Retina (tissue), 1 donor: ENCODE data around the gene PTPRB.

Experiments
- DNase-seq: peaks from one replicate; pipeline ENCODE4 v3.0.0-alpha.2; 2016

Gene PTPRB

GRCh38 chr12:70590549-70591226, 46.5 kb downstream of the PTPRB start:
- no peak for DNase-seq

DNA sequence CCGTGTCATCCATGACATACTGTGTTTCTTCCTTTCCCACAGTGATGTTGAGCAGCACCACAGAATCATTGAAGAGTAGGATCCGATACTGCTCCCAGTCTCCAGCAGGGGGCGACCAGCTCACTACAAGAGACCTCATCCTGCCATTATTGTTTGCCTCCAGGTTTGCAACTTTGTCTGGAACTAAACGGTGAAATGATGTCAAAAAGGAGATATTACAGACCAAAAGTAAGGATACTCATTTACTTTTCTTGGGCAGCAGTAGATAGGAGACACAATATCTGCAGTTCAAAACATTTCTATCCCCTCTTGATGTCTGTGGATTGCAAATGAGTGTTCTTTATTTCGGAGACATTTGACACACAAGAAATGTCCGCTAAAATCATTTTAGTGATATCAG, 47.2 kb downstream of the PTPRB start:
- DNase-seq = peak; percentile 49

DNA sequence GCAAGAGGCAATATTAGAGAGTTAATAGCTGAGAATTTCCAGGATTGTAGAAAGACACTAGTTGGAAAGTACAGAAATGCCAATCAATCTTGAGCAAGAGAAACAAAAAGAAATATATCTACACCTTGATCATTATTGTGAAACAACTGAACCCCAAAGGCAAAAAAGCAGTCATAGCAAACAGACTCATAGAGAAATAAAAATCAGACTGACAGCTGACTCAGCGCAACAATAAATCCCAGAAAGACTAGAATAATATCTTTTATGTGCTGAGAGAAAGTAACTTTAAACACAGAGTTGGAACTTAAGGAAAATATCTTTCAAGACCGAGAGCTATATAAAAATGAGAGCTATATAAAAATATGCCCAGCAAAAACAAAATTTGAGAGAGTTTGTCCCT, 52.9 kb downstream of the PTPRB start:
- no peak for DNase-seq

DNA sequence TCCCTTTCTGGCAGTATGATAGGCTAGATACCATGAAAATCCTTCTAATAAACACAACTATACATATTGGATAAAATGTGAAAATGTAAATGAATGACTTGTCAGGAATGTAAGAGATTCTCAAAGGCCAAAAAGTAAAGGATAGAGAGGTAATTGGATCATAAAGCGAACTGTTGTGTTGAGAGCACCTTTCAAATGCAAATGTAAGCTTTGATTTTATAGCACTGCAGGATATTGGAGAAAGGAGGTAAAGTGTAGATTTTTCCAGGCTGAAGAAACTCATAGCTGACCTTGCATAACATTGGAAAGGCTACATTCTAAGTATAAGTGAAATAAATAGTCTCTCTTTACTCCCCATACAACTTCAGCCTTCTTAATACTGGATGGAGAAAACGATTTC, 54.0 kb downstream of the PTPRB start:
- DNase-seq = no peak

DNA sequence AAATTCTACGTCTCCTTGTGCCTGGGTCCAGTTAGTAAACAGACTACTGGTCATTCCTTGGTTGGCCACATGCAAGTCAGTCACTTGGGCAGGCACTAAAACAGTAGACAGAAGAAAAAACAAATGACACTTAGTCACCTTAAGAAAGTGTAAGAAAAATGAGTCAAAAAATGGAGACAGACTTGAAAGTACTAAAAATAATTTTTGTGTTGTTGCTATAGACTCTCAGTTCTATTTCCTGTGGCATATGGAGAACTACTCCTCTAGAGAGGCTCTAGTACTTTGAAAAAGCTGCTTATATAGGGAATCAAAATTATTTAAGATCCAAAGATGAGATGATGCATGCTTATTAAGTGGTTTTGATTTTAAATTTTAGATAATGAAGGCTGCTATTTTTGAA, 56.0 kb downstream of the PTPRB start:
- no peak for DNase-seq

- DNase-seq = no peak
Observed at GRCh38 chr12:70577283-70577634, 60.0 kb downstream of the PTPRB start.

DNA sequence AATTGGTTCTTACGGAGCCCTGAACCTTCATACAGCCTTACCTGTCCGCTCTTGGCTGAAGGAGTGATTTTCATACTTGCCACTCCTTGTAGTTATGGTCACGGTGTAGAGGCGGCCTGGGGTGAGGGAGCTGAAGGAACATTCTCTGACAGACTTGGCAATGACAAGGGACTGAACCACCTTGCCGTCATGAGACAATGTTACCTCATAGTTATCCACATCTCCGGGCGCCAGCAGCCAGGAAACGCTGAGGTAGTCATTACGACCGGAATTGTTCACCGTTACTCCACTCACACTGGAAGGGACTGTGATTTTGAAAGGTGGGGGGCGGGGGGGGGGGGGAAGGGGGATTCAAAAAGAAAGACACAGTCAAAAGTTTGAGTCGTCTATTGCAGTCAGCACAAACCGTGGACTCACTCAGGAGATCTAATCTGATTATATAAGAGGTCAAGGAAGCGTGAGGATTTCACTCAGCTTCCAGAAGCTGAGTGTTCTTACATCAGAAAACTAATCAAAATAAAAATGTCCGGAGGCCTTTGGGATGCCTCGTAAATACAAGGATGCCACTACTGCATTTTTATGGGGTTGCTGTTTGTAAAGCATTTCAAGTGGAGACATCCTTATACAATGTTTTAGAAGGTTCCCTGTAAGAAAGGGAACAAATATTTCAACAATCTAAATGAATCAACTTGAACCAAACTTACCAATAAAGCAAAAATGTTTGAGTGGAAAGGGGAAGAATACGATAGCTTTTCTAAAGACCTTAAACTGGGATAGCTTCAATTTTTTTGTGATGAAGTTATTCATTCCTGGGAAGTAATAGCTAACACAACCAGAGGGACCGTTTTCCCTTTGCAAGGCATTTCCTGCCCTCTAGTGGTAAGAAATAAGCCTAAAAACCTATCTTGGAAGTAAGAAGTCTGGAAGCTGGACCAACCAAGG, 60.6 kb downstream of the PTPRB start:
- peak; percentile 71 for DNase-seq

DNA sequence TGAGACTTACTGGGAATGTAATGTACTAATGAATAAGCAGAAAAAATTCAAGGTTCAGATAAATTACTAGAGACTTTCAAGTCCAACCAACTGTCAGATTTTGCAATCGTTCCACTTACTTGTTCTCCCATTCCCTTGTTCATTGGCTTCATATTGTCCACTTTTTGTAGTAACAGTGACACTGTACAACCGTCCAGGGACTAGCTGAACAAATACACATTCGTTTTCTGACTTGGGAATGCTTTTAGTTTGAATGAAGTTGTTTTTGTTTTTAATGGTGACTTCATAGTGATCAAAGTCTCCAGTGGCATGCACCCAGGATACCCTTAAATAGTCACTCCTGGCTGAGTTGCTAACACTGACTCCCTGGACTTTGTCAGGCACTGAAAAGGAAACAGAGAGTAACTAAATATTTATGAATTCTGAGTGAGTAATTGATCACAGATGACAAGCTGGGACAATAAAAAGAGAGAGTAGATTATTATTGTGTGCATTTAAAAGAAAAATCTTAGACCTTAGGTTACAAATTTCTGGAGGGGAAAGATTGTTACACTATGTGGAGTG, 65.4 kb downstream of the PTPRB start:
- DNase-seq = no peak

GRCh38 chr12:70571029-70571428, 66.2 kb downstream of the PTPRB start:
- no peak for DNase-seq

GRCh38 chr12:70561550-70561949, 75.7 kb downstream of the PTPRB start:
- DNase-seq = no peak

- no peak for DNase-seq
Observed at GRCh38 chr12:70560671-70561070, 76.6 kb downstream of the PTPRB start.

GRCh38 chr12:70559390-70559789, 77.8 kb downstream of the PTPRB start:
- DNase-seq = no peak

- DNase-seq = no peak
Observed at GRCh38 chr12:70557583-70558191, 79.5 kb downstream of the PTPRB start.

DNA sequence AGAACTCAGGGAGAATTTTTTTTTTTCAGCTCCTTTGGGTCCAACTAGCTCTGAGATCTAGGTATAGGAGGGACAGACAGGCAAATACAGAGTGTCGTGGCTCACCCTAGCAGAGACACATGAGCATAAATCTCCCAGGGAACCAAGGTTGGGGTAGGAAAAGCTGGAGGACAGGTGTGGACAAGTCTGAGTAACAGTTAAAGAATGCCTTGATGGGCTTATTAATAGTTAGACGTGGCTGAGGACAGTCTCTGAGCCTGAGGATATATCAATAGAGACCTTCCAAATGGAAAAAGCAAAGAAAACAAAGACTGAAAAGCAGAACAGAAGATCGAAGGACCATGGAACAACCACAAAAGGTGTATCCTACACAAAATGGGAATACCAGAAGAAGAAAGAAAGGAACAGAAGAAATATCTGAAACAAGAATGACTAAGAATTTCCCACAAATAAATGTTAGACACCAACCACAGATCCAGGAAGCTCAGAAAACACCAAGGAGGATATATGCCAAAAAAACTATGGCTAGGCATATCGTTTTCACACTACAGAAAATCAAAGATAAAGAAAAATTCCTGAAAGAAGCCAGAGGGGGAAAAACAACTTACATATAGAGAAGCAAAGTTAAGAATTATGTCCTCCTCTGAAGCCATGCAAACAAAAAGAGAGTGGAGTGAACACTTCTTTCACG, 80.9 kb downstream of the PTPRB start:
- no peak for DNase-seq

GRCh38 chr12:70555081-70555480, 82.1 kb downstream of the PTPRB start:
- DNase-seq = no peak

- DNase-seq = no peak
Observed at GRCh38 chr12:70553391-70553859, 83.8 kb downstream of the PTPRB start.

- DNase-seq = no peak
Observed at GRCh38 chr12:70551731-70552130, 85.5 kb downstream of the PTPRB start.

DNA sequence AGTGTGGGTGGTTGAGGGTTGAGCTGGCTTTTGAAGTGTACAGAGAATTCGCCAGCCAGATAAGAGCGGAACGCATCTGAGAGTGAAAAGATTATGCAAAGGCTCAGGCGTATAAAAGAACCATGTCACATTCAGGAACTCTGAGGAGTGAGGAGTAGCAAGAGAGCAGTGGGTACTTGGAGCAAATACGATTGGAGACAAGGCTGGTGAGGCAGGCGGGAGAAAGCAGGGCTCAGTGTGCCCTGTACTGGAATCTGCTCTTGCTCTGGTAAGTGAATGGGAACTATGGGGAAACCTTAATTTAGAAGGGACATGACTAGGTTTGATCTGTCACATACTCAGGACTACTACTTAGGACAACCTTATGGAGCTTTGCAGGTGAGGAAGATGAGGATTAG, 87.0 kb downstream of the PTPRB start:
- DNase-seq = no peak

- DNase-seq = no peak
Observed at GRCh38 chr12:70549340-70550179, 87.7 kb downstream of the PTPRB start.

GRCh38 chr12:70543444-70543843, 93.8 kb downstream of the PTPRB start:
- no peak for DNase-seq

GRCh38 chr12:70540996-70541395, 96.2 kb downstream of the PTPRB start:
- no peak for DNase-seq

GRCh38 chr12:70536650-70537049, 100.6 kb downstream of the PTPRB start:
- DNase-seq = no peak
